SK-N-SH (cell line): ENCODE measurements around the gene CDK6.

Experiments used
- JUND ChIP-seq: IDR thresholded peaks from 2 replicates; pipeline ENCODE4 v1.4.0; 2012
- TF ChIP-seq, protein P1 (sequence below): fragments of 200-600 bp; sonication (generic); IDR thresholded peaks from 2 replicates; pipeline ENCODE4 v1.6.1; 2017; ENCODE audit warnings: antibody characterized with exemption, mild to moderate bottlenecking, moderate library complexity
- TF ChIP-seq, protein P2 (sequence below): IDR thresholded peaks from 2 replicates; pipeline ENCODE4 v1.4.0; 2012; ENCODE audit warnings: low read depth

- TF ChIP-seq, protein P1, sequence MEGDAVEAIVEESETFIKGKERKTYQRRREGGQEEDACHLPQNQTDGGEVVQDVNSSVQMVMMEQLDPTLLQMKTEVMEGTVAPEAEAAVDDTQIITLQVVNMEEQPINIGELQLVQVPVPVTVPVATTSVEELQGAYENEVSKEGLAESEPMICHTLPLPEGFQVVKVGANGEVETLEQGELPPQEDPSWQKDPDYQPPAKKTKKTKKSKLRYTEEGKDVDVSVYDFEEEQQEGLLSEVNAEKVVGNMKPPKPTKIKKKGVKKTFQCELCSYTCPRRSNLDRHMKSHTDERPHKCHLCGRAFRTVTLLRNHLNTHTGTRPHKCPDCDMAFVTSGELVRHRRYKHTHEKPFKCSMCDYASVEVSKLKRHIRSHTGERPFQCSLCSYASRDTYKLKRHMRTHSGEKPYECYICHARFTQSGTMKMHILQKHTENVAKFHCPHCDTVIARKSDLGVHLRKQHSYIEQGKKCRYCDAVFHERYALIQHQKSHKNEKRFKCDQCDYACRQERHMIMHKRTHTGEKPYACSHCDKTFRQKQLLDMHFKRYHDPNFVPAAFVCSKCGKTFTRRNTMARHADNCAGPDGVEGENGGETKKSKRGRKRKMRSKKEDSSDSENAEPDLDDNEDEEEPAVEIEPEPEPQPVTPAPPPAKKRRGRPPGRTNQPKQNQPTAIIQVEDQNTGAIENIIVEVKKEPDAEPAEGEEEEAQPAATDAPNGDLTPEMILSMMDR: no peak
- TF ChIP-seq, protein P2, sequence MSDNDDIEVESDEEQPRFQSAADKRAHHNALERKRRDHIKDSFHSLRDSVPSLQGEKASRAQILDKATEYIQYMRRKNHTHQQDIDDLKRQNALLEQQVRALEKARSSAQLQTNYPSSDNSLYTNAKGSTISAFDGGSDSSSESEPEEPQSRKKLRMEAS: no peak
- peak; percentile 14; the same call in 1 of the 2 replicates for TF ChIP-seq JUND
Observed at GRCh38 chr7:92873776-92874175, 37.4 kb upstream of the CDK6 start.
